Ovary (tissue), 9 donors: ENCODE results near the gene CD244. TPM values are rescaled to one million over a fixed set of nuclear protein-coding genes. Genes with fewer than 3 reads are reported as not detected.

Source experiments
- DNase-seq, 5 donors: peaks; one replicate each; pipeline ENCODE4 v3.0.0-alpha.2; 2019 to 2020
- H3K27ac ChIP-seq, 2 donors: fragments of 200-600 bp; one replicate each; pipeline versions ENCODE4 v1.5.1 to v1.8.0; 2019 to 2022
- H3K27me3 ChIP-seq: fragments of 200-600 bp; one replicate; pipeline ENCODE4 v1.8.0; 2022
- H3K36me3 ChIP-seq: fragments of 200-600 bp; sonication (generic); one replicate; pipeline ENCODE4 v1.5.1; 2019
- H3K4me1 ChIP-seq: one replicate; pipeline ENCODE4 v1.8.1; 2013; ENCODE audit warnings: mild to moderate bottlenecking, moderate library complexity; ENCODE audit not compliant: insufficient read depth
- H3K4me3 ChIP-seq: fragments of 200-600 bp; sonication (generic); one replicate; pipeline ENCODE4 v1.5.1; 2017
- H3K9me3 ChIP-seq, 2 donors: fragments of 200-600 bp in 1 of 2; sonication (generic) in 1 of 2; one replicate each; pipeline versions ENCODE4 v1.5.1 to v1.8.1; 2013 to 2019; ENCODE audit warnings: mild to moderate bottlenecking in 1 of 2, moderate library complexity in 1 of 2
- EP300 ChIP-seq: sonication (generic); formaldehyde crosslinking; IDR thresholded peaks from one replicate; pipeline ENCODE4 v1.6.1; 2017; ENCODE audit warnings: antibody characterized with exemption
- POLR2A ChIP-seq: fragments of 450-650 bp; IDR thresholded peaks from one replicate; pipeline ENCODE4 v1.6.1; 2017; ENCODE audit warnings: antibody characterized with exemption, mild to moderate bottlenecking, moderate library complexity
- WGBS, 3 donors: extraction: QIAGEN DNeasy Blood & Tissue Kit in 1 of 3; methylation state at CpG; one replicate each; pipeline versions ENCODE4 v1.1.5 to v1.1.7; 2013 to 2017; 5-methylcytosine and 5-hydroxymethylcytosine counted together
- intact Hi-C, 4 donors: fragments of 100-400 bp; cut with DNase I; formaldehyde crosslinking; loops; one replicate each; pipeline versions ENCODE4 v1.11.0 to v1.15.1; 2022 to 2023
- polyA plus RNA-seq, 2 donors: library from polyadenylated mRNA; stranded (reverse); fragments of 200-250 nt in 1 of 2; fragments of 350-450 nt in 1 of 2; fragmentation: Illumina TruSeq in 1 of 2; extraction: RNeasy Lipid Tissue Mini Kit (QIAGEN cat#74804) in 1 of 2; gene quantifications; one replicate each; pipeline ENCODE4 v1.2.3, GENCODE V29; 2013 to 2014
- total RNA-seq, 7 donors: library from RNA; depleted of rRNA in 2 of 7; stranded (reverse); fragments of >200 nt in 2 of 7; fragmentation: NEBNext Ultra II Directional in 3 of 7; extraction: Animal tissue kit (Norgen Biotek cat#: 25700) in 3 of 7; gene quantifications; one replicate each; pipeline versions ENCODE4 v1.1.0 to v1.2.4, GENCODE V29; 2016 to 2023
- TF ChIP-seq, protein P1 (sequence below), 3 donors: fragments of 450-650 bp in 2 of 3; fragments of 200-600 bp in 1 of 3; IDR thresholded peaks; one replicate each; pipeline versions ENCODE4 v1.5.1 to v1.8.0; 2016 to 2022; ENCODE audit warnings: antibody characterized with exemption in 3 of 3, mild to moderate bottlenecking in 1 of 3
- donor health status: DM: no; HTN: no; CAD: no; lungs with moderate emphysema.
- donor health status: DM: no; HTN: no; CAD: no.
- donor health status: Bipolar disorder and iron deficiency.
- donor health status: DM: yes; HTN: yes; CAD: no.
- donor health status: DM: no; HTN: no; CAD: no.
- donor health status: DM: yes; HTN: yes; CAD: no.

Gene CD244
- total and polyA plus RNA-seq, 9 donors: 0.45 to 3.1 (median 0.60) TPM

DNA sequence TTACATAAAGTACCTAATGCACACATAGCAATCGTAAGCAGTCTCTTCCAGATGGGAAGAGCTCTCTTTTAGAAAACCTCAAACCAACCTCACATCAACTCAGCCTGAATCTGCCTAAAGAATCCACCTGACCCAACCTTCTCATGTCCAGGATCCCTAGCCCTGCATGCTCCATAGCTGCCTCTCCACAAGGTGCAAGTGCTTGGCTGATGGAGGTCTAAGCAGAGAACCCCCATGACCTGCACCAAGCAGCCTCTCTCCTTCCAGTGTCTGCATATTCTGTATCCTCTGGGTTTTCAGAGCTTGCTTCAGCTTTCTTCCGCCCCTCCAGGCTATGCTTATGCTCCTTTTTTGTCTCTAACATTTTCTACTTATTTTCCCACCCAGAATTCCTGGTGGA is 64.2 kb downstream of the CD244 start:
- no peak overlapping the region for H3K4me3 ChIP-seq
- 89 to 95% (median 93%) methylated on average over 2 of the region's 2 CpGs for WGBS, 3 donors
- no peaks in the 10 kb centered on the region for H3K4me1 ChIP-seq
- no peaks in the 10 kb centered on the region for H3K9me3 ChIP-seq
- H3K27ac ChIP-seq: no peak overlapping the region
- no peak for DNase-seq
- no peaks in the 10 kb centered on the region for H3K27me3 ChIP-seq
- H3K36me3 ChIP-seq: no peaks in the 10 kb centered on the region
- no peak for TF ChIP-seq EP300
- TF ChIP-seq, protein P1, sequence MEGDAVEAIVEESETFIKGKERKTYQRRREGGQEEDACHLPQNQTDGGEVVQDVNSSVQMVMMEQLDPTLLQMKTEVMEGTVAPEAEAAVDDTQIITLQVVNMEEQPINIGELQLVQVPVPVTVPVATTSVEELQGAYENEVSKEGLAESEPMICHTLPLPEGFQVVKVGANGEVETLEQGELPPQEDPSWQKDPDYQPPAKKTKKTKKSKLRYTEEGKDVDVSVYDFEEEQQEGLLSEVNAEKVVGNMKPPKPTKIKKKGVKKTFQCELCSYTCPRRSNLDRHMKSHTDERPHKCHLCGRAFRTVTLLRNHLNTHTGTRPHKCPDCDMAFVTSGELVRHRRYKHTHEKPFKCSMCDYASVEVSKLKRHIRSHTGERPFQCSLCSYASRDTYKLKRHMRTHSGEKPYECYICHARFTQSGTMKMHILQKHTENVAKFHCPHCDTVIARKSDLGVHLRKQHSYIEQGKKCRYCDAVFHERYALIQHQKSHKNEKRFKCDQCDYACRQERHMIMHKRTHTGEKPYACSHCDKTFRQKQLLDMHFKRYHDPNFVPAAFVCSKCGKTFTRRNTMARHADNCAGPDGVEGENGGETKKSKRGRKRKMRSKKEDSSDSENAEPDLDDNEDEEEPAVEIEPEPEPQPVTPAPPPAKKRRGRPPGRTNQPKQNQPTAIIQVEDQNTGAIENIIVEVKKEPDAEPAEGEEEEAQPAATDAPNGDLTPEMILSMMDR (IDR thresholded peaks at IDR 0.05): no peak
- TF ChIP-seq POLR2A: no peak
- intact Hi-C loops: no loop called here

- no peak for DNase-seq
- Histone ChIP-seq H3K4me3 (no peak overlapping the region), H3K36me3 (no peaks in the 10 kb centered on the region), H3K4me1 (no peaks in the 10 kb centered on the region), H3K27ac (no peak overlapping the region), H3K27me3 (no peaks in the 10 kb centered on the region), H3K9me3 (no peaks in the 10 kb centered on the region)
- intact Hi-C loops: no loop called here
- whole genome bisulfite sequencing, 3 donors: 41 to 52% (median 43%) methylated on average over 4 of the region's 4 CpGs
- TF ChIP-seq, protein P1 (IDR thresholded peaks at IDR 0.05): no peak
- no peak for TF ChIP-seq EP300
- TF ChIP-seq POLR2A: no peak
Measured at GRCh38 chr1:160797861-160798273, 64.8 kb downstream of the CD244 start.

- Histone ChIP-seq H3K4me1 (no peaks in the 10 kb centered on the region), H3K9me3 (no peaks in the 10 kb centered on the region), H3K4me3 (no peak overlapping the region), H3K27ac (no peak overlapping the region), H3K36me3 (no peaks in the 10 kb centered on the region), H3K27me3 (no peaks in the 10 kb centered on the region)
- no peak for DNase-seq
- WGBS, 3 donors: 62 to 73% (median 67%) methylated on average over 3 of the region's 3 CpGs
- no peak for TF ChIP-seq EP300
- TF ChIP-seq, protein P1 (IDR thresholded peaks at IDR 0.05): no peak
- no peak for TF ChIP-seq POLR2A
- intact Hi-C loops: no loop called here
Measured at GRCh38 chr1:160797271-160797709, 65.4 kb downstream of the CD244 start.

GRCh38 chr1:160795951-160796383 is 66.7 kb downstream of the CD244 start, which contains the start of gene LY9:
Gene LY9 (plus strand): TSS chr1:160796174. CDS start chr1:160796188, 14 bp downstream.
- no peak for TF ChIP-seq POLR2A
- TF ChIP-seq, protein P1 (IDR thresholded peaks at IDR 0.05): no peak
- TF ChIP-seq EP300: no peak
- intact Hi-C loops: no loop called here
- Histone ChIP-seq H3K4me1 (no peaks in the 10 kb centered on the region), H3K36me3 (no peaks in the 10 kb centered on the region), H3K27me3 (no peaks in the 10 kb centered on the region), H3K9me3 (no peaks in the 10 kb centered on the region), H3K27ac (no peak within 1 kb of the TSS), H3K4me3 (no peak within 1 kb of the TSS)
- DNase-seq: no peak
- WGBS, 3 donors: 90 to 93% (median 90%) methylated on average over 4 of the region's 4 CpGs
